Activated CD8-positive, alpha-beta memory T cell treated with anti-CD3 and anti-CD28 coated beads, Interleukin-2, amount 50 U/mL, for 1 hour (primary cell): ENCODE results near the gene COL5A3.
"Not testable (repeated sequence)": the region's sequence is repeated elsewhere in the genome, so short reads cannot be mapped to it uniquely, and the experiment has no call there.

Experiments
- DNase-seq: peaks from one replicate; pipeline ENCODE4 v3.0.0-alpha.2; 2020; ENCODE audit errors: extremely low read depth

COL5A3 gene

GRCh38 chr19:10010247-10010691, at the start of gene COL5A3:
Gene COL5A3 (minus strand): TSS chr19:10010504. CDS start chr19:10010385, 119 bp downstream.
- no peak for DNase-seq

GRCh38 chr19:10052602-10053360, 42.5 kb upstream of the COL5A3 start:
- DNase-seq, result no peak

- DNase-seq, result no peak
Observed at GRCh38 chr19:10049626-10050025, 39.3 kb upstream of the COL5A3 start.

GRCh38 chr19:10045371-10045770, 35.1 kb upstream of the COL5A3 start:
- no peak for DNase-seq

- DNase-seq, result no peak
Observed at GRCh38 chr19:10044390-10044789, 34.1 kb upstream of the COL5A3 start.

GRCh38 chr19:10043286-10043927, 33.1 kb upstream of the COL5A3 start:
- no peak for DNase-seq

GRCh38 chr19:10037809-10038208, 27.5 kb upstream of the COL5A3 start:
- DNase-seq, result no peak

- no peak for DNase-seq
Observed at GRCh38 chr19:10037367-10037766, 27.1 kb upstream of the COL5A3 start.

- DNase-seq, result no peak
Observed at GRCh38 chr19:10036601-10037071, 26.3 kb upstream of the COL5A3 start.

- no peak for DNase-seq
Observed at GRCh38 chr19:10033614-10034013, 23.3 kb upstream of the COL5A3 start.

- peak; percentile 28 for DNase-seq
Observed at GRCh38 chr19:10027158-10027997, 17.1 kb upstream of the COL5A3 start.

- no peak for DNase-seq
Observed at GRCh38 chr19:10026744-10027143, 16.4 kb upstream of the COL5A3 start.

- DNase-seq, result not testable (repeated sequence)
Observed at GRCh38 chr19:10023096-10023495, 12.8 kb upstream of the COL5A3 start.

GRCh38 chr19:10021863-10022262, 11.6 kb upstream of the COL5A3 start:
- no peak for DNase-seq

GRCh38 chr19:10021446-10021845, 11.1 kb upstream of the COL5A3 start:
- DNase-seq, result no peak

GRCh38 chr19:10020851-10021250, 10.5 kb upstream of the COL5A3 start:
- no peak for DNase-seq

- DNase-seq, result no peak
Observed at GRCh38 chr19:10019246-10019645, 8.9 kb upstream of the COL5A3 start.

- DNase-seq, result no peak
Observed at GRCh38 chr19:10018786-10019185, 8.5 kb upstream of the COL5A3 start.

- DNase-seq, result no peak
Observed at GRCh38 chr19:10018263-10018662, 8.0 kb upstream of the COL5A3 start.

GRCh38 chr19:10013834-10014618, 3.7 kb upstream of the COL5A3 start:
- DNase-seq, result no peak

- DNase-seq, result no peak
Observed at GRCh38 chr19:10013316-10013715, 3.0 kb upstream of the COL5A3 start, which contains the start of gene RDH8. Gene RDH8 (plus strand): TSS chr19:10013483. CDS start chr19:10013498, 15 bp downstream.
